NOMO-1 treated with DMSO at 0.1 percent for 48 hours (cell line): Measurements from ENCODE around the gene GTF2A2.
A peak's percentile ranks its signal among the peaks of the same experiment; 100 is the strongest.
"Not testable (repeated sequence)": the region's sequence is repeated elsewhere in the genome, so short reads cannot be mapped to it uniquely, and the experiment has no call there.

Experiments
- DNase-seq: peaks from one replicate; lab custom pipeline; 2025; ENCODE audit not compliant: unreplicated experiment; lab: John Stamatoyannopoulos, UW

The GTF2A2 gene

DNA sequence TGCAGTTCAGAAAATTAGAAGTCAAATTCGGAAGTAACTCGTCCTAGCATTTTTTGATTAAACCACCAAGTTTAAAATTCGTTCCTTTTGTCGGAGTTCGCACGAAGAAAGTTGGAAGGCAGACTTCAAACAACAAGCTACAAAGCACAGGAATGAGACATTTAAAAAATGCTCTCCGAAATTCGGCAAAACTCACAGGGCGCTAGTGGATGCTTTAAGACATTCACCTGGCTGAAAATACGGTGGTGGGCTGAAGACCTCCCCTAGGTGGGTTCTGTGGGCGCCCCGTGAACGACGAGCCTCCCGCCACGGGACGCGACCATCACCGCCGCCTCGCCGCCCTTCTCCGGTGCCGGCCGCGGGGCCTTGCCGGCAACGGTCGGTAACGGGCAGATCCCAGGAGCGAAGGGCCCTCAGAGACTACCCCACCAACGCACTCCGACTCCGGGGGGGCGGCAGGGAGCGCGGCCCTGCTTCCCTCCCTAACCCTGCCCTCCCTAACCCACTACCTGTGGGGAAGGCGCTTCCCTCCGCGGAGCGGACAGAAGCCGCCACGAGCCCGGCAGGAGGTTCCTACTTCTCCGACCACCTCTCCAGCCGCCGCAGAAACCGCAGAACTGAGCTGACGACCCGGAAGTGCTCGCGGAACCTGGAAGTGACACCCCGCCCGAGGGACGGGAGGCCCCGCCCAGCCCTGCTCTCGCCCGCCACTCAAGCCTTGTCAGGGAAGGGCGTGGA is at the start of gene GTF2A2:
GTF2A2 (minus strand) TSS at position 619 of the 738 bp plus-strand sequence. CDS start 5,238 bp downstream, outside the sequence.
- DNase-seq, result peak; percentile 95

- DNase-seq, result no peak
Observed at GRCh38 chr15:59703979-59704796, 46.9 kb upstream of the GTF2A2 start.

- no peak for DNase-seq
Observed at GRCh38 chr15:59702351-59702750, 45.0 kb upstream of the GTF2A2 start.

DNA sequence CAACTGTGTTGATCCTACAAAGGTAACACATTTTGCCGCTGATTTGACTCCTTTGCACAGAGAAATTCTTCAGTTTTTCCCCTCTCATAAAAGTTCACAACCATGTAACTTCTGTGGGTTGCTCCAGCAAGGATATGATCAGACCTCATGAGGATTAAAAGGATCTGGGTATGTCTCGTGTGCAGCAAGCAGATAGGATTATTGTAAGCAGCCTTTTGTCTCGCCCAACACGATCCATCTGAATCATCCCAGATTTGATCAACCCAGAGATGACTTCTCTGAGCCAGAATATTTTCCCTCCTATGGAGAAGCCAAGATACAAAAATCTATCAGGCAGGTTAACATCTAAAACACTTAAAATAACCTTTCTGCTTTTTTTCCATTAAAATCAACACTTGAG is 44.6 kb upstream of the GTF2A2 start:
- no peak for DNase-seq

DNA sequence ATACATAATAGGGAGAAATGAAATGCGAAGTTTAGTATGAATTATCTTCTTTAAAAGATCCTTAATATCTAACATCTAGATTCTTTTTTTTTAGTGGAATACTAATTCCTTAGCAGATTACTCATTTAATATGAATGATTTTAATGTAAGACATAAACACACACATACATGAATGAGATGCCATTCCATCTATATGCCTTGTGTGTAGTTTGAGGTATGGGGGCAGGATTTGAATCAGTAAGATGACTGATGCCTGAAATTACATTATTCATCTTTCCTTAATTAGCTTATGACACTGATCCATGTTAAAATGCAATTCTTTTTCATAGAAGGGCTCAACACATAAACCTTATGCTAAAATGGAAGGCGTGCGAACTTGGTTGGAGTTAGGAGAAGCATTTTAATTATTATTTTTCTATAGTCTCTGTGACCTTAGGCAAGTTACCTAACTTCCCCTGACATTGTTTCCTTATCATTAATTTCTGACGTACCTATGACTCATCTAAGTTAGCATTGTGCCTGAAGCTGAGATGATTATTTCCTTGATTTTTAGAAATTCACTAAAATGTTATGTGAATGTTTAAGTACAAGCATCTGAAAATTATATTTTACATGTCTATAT is 42.6 kb upstream of the GTF2A2 start:
- no peak for DNase-seq

- DNase-seq, result not testable (repeated sequence)
Observed at GRCh38 chr15:59698065-59698464, 40.8 kb upstream of the GTF2A2 start.

DNA sequence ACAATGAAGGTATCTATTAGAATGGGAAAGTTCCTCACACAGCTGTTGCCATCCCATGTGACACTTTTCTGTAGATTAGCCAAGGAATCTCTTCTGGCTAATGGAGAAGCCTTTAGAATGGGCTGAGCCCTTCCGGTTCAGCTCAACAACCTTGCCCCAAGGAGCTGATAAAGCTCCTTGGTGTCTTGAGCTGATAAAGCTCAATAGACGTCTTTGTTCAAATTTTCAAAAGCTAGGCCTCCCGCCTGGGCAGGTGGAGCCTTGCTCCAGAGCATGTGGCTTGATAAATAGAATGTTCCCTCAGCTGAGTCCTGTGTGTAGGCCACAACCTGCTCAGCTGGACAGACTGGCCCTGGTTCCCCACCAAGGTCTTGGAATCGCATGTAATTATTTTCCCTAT is 39.0 kb upstream of the GTF2A2 start:
- DNase-seq, result no peak

GRCh38 chr15:59694779-59695178 is 37.5 kb upstream of the GTF2A2 start:
- no peak for DNase-seq

DNA sequence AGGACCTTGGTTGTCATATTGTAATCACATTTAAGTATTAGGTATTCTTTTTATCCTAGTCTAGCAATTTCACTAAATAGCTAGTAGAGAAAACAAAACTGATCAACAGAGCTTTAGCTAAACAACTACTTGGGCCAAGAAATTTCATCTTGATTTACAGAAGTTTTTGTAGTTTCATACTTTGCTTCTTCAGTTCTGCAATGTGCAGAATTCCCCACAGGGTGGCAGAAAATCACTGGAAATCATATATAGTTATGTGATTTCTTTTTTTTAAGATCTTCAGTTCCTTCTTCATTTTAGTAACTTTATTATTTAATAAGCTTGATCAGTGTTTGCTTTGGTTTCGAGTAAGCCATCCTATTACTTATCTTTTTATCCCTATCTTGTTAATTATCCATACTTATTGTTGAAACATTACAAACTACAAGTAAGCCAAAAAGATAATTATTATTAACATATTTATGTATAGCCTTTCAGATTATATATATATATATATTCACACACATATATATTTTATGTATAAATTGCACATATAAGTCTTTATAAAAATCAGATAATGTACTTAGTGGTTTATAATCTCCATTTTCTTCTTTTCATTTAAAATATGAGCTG is 34.0 kb upstream of the GTF2A2 start:
- peak; percentile 65 for DNase-seq

- DNase-seq, result peak; percentile 83
Observed at GRCh38 chr15:59689626-59690236, 32.4 kb upstream of the GTF2A2 start.

- peak; percentile 99 for DNase-seq
Observed at GRCh38 chr15:59688782-59689625, 31.7 kb upstream of the GTF2A2 start, which contains the start of gene BNIP2. Gene BNIP2, minus strand, starts transcription at chr15:59689320. Its CDS starts 6,863 bp downstream, at chr15:59682457.

- DNase-seq, result peak; percentile 67
Observed at GRCh38 chr15:59688423-59688781, 31.1 kb upstream of the GTF2A2 start.

- DNase-seq, result peak; percentile 88
Observed at GRCh38 chr15:59687836-59688235, 30.5 kb upstream of the GTF2A2 start.

GRCh38 chr15:59686389-59686788 is 29.1 kb upstream of the GTF2A2 start:
- peak; percentile 91 for DNase-seq

- DNase-seq, result peak; percentile 33
Observed at GRCh38 chr15:59685737-59686297, 28.5 kb upstream of the GTF2A2 start.

GRCh38 chr15:59680870-59681269 is 23.6 kb upstream of the GTF2A2 start:
- no peak for DNase-seq

DNA sequence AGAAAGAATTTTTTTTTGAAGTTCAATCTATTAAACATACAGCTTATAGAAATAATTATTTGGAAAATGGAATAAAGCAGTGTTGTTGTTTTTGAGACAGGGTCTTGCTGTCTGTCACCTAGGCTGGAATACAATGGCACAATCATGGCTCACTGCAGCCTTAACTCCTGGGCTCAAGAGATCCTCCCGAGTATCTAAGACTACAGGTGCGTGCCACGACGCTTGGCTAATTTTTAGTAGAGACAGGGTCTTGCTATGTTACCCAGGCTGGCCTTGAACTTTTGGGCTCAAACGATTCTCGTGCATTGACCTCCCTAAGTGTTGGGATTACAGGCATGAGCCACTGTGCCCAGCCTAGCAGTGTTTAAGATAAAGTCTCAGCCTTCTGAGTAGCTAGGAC is 23.0 kb upstream of the GTF2A2 start:
- DNase-seq, result no peak

DNA sequence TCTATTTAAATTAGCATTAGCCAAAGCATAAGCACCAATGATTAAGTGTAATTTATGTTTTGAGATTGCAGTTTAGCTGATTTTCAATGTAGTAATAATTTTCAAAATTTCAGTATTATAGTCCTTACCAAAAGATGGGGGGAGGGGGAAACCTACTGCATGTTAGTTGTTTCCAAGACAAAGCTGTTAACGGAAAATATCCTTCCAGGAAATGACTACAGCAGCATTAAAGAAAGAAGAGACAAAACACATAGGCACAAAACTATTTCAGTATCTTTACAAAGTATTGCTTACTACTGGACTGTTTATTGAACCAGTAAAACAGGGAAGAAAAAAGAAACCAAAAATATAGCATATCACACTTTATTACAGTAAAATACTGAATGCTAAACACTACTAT is 21.3 kb upstream of the GTF2A2 start:
- no peak for DNase-seq

DNA sequence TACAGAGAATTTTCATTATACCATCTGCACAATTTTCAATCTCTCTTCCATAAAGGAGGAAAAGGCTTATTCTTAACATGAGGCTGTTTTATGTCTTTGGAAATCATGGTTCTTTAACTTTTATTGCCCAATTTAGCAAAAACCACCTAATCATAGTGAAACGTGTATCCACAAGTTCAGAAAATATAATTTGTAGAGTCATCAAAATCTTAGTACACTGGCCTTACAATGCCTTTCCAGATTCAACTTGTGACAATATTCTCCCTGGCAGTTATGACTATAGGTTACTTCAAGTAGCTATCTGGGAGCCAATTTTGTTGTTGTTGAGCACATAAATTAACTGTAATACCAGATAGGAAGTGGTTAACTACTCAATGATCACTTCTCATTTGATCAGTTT is 20.9 kb upstream of the GTF2A2 start:
- no peak for DNase-seq

GRCh38 chr15:59676565-59676964 is 19.2 kb upstream of the GTF2A2 start:
- DNase-seq, result no peak
